ENCODE results near the gene ABCC11.

DNA sequence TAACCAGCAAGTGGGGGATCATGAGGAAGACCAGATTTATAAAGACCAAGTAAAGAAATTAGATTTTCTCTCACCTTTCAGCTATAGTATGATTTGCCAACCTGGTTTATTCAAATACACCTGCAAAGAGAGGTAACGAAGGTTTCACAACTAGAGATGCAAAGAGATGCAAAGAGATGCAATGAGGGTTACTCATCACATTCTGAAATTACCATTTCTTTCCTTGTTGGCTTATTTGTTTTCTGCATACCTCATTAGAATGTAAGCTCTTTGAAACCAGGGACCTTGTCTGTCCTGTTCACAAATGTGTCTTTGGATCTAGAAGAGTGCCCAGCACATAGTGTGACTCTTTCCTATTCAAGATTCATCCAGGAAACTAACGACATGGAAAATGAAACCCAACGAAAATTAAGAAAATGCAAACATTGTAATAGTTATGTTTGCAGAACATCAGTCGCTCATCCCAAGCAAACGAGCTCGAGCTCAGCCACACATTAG is 12.2 kb downstream of the ABCC11 start:
- TF ChIP-seq POLR2A (IDR thresholded peaks at IDR 0.05; ENCODE audit: low read length): no peak
- TF ChIP-seq GATA1 (IDR thresholded peaks at IDR 0.05; ENCODE audit: low read depth, low read length): no peak

Measured in erythroblast (primary cell).